GM13977 (cell line): ENCODE measurements around the gene BBS1.

Experiments used
- DNase-seq: peaks from one replicate; pipeline ENCODE4 v3.0.0; 2012; ENCODE audit warnings: low spot score
- in situ Hi-C: fragments of 300-500 bp; cut with MboI; formaldehyde crosslinking; loops from one replicate; pipeline ENCODE4 v1.12.0; 2022; ENCODE audit warnings: low sequenced_read_pairs, low pct_unique_long_range_greater_than_20kb, mixed read lengths, inconsistent platforms; ENCODE audit not compliant: unreplicated experiment
- TF ChIP-seq, protein P1 (sequence below): IDR thresholded peaks from 2 replicates; pipeline ENCODE4 v1.5.1; 2012; ENCODE audit warnings: mild to moderate bottlenecking, control low read depth; ENCODE audit not compliant: insufficient read depth; ENCODE audit errors: extremely low read depth, missing control alignments

BBS1 gene

DNA sequence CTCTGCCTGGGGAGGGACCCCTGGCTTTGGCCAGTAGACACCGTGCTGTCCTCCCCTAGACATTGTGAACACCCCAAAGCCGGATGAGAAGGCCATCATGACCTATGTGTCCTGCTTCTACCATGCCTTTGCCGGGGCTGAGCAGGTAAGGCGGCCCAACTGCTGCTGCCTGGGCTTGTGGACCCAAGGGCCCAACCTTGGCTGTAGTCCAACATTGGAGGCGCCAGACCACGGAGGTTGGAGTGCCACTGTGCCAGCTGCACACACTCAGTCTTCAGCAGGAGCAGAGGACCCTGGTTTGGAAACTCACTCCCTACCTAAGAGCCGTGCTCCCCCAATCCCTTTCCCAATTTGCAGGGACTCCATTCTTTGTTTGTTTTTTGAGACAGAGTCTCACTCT is 45.7 kb downstream of the BBS1 start:
- DNase-seq: no peak
- in situ Hi-C loops: loop anchor here (25.0 kb wide), 1 partner anchor 281 kb away; the partner anchor contains the start of gene RCE1
- TF ChIP-seq, protein P1, sequence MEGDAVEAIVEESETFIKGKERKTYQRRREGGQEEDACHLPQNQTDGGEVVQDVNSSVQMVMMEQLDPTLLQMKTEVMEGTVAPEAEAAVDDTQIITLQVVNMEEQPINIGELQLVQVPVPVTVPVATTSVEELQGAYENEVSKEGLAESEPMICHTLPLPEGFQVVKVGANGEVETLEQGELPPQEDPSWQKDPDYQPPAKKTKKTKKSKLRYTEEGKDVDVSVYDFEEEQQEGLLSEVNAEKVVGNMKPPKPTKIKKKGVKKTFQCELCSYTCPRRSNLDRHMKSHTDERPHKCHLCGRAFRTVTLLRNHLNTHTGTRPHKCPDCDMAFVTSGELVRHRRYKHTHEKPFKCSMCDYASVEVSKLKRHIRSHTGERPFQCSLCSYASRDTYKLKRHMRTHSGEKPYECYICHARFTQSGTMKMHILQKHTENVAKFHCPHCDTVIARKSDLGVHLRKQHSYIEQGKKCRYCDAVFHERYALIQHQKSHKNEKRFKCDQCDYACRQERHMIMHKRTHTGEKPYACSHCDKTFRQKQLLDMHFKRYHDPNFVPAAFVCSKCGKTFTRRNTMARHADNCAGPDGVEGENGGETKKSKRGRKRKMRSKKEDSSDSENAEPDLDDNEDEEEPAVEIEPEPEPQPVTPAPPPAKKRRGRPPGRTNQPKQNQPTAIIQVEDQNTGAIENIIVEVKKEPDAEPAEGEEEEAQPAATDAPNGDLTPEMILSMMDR: no peak

DNA sequence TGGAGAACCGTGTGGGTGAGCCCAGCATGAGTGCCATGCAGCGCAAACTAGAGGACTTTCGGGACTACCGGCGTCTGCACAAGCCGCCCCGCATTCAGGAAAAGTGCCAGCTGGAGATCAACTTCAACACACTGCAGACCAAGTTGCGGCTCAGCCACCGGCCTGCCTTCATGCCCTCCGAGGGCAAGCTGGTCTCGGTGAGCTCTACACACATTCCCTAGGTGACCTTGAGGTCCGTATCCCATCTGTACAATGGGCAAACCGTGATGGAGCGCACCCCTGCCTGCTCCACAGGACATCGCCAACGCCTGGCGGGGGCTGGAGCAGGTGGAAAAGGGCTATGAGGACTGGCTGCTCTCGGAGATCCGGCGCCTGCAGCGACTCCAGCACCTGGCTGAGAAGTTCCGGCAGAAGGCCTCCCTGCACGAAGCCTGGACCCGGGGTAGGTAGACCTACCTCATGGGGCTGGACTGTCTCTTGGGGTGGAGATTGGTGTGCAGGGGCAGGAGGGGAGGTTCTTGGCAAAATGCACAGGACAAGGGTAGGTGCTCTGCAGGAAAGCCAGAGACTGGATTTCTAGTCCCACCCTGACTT is 47.4 kb downstream of the BBS1 start:
- DNase-seq: no peak
- TF ChIP-seq, protein P1: no peak
- in situ Hi-C loops: loop anchor here (25.0 kb wide), 1 partner anchor 279 kb away; the partner anchor contains the start of gene RCE1

DNA sequence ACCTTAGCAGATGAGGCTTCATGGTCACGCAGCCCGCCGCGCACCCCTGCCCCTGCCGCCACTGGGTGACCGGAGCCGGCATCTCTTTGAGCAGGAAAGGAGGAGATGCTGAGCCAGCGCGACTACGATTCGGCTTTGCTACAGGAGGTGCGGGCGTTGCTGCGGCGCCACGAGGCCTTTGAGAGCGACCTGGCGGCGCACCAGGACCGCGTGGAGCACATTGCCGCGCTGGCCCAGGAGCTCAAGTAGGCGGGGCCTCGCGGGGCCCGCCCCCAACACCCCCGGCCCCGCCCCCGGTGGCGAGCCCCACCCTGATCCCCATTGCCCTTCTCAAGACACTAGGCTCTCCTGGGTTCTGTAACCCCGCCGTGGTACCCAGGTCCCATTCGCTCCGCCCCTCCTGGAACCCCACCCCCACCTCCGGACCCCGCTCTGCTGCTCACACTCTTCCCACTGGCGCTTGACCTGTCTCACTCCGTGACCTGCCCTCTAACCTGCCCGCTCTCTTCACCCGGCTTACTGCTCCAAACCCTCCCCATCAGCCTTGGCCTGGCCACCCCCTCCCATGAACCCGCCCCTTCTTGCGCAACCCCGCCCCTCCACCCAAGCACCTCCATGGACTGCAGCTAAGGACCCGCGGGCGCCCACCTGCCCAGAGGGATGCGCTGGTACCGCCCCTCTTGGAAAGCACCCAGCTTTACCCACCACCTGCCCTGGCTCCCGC is 48.9 kb downstream of the BBS1 start:
- in situ Hi-C loops: loop anchor here (25.0 kb wide), 1 partner anchor 278 kb away; the partner anchor contains the start of gene RCE1
- TF ChIP-seq, protein P1: no peak
- DNase-seq: no peak

GRCh38 chr11:66559866-66560676 is 49.6 kb downstream of the BBS1 start:
- in situ Hi-C loops: loop anchor here (25.0 kb wide), 1 partner anchor 277 kb away; the partner anchor contains the start of gene RCE1
- TF ChIP-seq, protein P1: no peak

DNA sequence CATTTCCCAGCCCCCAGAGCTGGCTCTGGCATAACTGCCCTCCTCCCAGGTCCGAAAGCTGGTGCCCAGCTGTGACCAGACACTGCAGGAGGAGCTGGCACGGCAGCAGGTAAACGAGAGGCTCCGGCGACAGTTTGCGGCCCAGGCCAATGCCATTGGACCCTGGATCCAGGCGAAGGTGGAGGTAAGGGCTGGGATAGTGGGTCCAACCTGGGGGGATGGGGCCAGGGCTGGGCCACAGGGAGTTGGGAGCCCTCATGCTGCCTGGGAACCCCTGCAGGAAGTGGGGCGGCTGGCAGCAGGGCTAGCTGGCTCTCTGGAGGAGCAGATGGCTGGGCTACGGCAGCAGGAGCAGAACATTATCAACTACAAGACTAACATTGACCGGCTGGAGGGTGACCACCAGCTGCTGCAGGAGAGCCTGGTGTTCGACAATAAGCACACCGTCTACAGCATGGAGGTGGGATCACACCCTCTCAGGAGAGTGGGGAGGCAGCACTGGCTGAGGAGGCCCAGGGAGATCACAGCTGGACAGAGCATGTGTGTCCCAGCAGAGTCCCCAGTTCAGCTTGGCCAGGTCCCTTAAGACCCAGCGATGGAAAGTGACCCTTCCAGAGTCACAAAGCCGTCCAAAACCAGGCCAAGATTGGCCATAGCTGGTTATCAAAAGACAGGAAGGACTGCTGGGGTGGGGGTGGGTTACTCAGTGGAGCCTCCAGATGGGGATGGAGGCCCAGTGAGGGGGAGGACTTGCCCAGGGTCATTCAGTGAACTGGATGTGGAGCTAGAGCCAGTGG is 50.9 kb downstream of the BBS1 start:
- in situ Hi-C loops: loop anchor here (25.0 kb wide), 1 partner anchor 276 kb away; the partner anchor contains the start of gene RCE1
- no peak for DNase-seq
- TF ChIP-seq, protein P1: no peak

More at GRCh38 chr11:66559866-66560676, 49.6 kb downstream of the BBS1 start:
- DNase-seq: no peak

DNA sequence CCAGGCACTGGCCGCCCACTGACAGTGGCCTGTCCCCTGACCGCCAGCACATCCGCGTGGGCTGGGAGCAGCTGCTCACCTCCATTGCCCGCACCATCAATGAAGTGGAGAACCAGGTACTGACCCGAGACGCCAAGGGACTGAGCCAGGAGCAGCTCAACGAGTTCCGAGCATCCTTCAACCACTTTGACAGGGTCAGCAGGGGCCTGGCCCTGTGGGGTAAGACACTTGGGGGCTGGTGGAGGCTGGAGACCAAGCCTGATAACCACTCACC is 51.5 kb downstream of the BBS1 start:
- in situ Hi-C loops: loop anchor here (25.0 kb wide), 1 partner anchor 275 kb away; the partner anchor contains the start of gene RCE1
- TF ChIP-seq, protein P1: no peak
- no peak for DNase-seq
